ENCODE measurements around the gene SPRTN.

- TF ChIP-seq CTCF (IDR thresholded peaks at IDR 0.05) (no peak), POLR2A (IDR thresholded peaks at IDR 0.05) (no peak), EP300 (IDR thresholded peaks at IDR 0.05) (no peak)
Measured at GRCh38 chr1:231318015-231318355, 20.1 kb upstream of the SPRTN start.

Data from tibial nerve (tissue), 4 donors.